Midbrain (tissue), 1 donor: Measurements from ENCODE around the gene MRPL47.
"Not testable (repeated sequence)": the region's sequence is repeated elsewhere in the genome, so short reads cannot be mapped to it uniquely, and the experiment has no call there.

Experiments
- DNase-seq: peaks from one replicate; lab custom pipeline; 2025; lab: John Stamatoyannopoulos, UW

The MRPL47 gene

GRCh38 chr3:179604321-179605078 is at the start of gene MRPL47, which contains the start of gene NDUFB5:
Gene MRPL47 (minus strand): TSS chr3:179604638. CDS start chr3:179604624, 14 bp downstream.
Gene NDUFB5 (plus strand): TSS chr3:179604794. CDS start chr3:179604816, 22 bp downstream.
- peak; percentile 98 for DNase-seq

DNA sequence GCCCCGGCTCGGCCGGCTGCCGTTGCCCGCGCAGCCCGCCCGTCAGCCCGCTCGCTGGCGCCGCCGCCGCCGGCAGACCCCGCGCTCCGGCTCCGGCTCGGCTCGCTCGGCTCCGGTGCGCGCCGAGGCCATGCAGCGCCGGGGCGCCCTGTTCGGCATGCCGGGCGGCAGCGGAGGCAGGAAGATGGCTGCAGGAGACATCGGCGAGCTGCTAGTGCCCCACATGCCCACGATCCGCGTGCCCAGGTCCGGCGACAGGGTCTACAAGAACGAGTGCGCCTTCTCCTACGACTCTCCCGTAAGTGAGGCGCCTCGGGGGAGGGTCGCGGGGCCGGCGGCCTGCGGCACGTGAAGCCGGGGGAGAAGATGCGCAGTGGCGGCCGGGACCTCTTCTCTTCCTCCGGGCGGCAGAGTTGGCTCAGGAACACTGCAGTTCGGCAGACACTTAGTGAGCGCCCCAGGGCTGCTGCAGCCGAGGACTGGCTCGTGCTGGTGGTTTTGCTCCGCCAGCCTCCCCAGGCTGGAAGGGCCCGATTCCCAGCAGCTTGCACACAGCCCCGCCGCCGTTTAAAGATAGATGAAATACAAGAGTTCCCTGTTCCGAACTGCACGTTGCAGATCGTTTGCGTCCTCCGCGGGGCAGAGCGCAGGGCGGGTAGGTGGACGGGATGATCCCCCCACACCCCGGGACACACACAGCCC is 48.8 kb upstream of the MRPL47 start:
- peak; percentile 75 for DNase-seq

GRCh38 chr3:179652447-179653095 is 48.1 kb upstream of the MRPL47 start, which contains the start of gene USP13:
Gene USP13 (plus strand): TSS chr3:179653040. CDS start chr3:179653226, 186 bp downstream.
- DNase-seq, result peak; percentile 85

- DNase-seq, result no peak
These were observed 47.4 kb upstream of the MRPL47 start for GRCh38 chr3:179651687-179652446.

DNA sequence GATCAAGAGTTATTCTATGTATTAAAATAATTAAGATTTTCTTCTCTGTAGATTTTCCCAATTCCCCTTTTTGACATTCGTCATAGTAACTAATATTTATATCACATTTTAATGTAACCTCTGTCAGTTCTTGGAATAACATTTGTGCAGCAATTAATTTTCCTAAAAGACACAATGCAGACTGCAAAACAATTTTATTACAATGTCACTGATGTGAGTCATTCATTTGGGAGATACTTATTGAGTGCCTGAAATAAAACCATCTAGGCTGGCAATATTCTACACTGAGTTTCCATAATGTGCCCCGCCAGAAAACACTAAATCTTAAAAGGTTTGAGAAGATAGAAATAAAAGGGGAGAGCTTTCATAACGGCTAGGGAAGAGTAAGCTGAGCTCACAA is 41.7 kb upstream of the MRPL47 start:
- no peak for DNase-seq

GRCh38 chr3:179643837-179644236 is 39.4 kb upstream of the MRPL47 start:
- not testable (repeated sequence) for DNase-seq

DNA sequence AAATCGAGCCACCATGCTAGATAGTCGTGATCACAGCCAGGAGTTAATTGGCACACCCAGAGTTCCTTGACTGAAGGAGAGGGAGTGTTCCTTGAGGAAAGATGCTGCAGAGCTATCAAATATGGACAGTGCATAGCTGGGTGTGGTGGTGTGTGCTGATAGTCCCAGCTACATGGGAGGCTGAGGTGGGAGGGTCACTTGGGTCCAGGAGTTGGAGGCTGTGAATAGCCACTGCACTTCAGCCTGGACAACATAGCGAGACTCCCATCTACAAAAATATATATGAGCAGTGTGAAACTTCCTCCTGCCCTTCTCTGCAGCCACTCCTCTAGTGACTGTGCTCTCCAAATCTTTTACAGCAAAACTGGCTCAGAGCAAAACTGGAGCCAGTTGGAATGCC is 38.4 kb upstream of the MRPL47 start:
- DNase-seq, result no peak

- no peak for DNase-seq
These were observed 36.0 kb upstream of the MRPL47 start for GRCh38 chr3:179640469-179640868.

GRCh38 chr3:179630753-179631451 is 26.5 kb upstream of the MRPL47 start:
- DNase-seq, result no peak

- DNase-seq, result no peak
These were observed 20.0 kb upstream of the MRPL47 start for GRCh38 chr3:179624451-179624850.

GRCh38 chr3:179622023-179622422 is 17.6 kb upstream of the MRPL47 start:
- DNase-seq, result no peak

- DNase-seq, result no peak
These were observed 11.2 kb upstream of the MRPL47 start for GRCh38 chr3:179615458-179616173.

GRCh38 chr3:179613807-179614206 is 9.4 kb upstream of the MRPL47 start:
- no peak for DNase-seq

DNA sequence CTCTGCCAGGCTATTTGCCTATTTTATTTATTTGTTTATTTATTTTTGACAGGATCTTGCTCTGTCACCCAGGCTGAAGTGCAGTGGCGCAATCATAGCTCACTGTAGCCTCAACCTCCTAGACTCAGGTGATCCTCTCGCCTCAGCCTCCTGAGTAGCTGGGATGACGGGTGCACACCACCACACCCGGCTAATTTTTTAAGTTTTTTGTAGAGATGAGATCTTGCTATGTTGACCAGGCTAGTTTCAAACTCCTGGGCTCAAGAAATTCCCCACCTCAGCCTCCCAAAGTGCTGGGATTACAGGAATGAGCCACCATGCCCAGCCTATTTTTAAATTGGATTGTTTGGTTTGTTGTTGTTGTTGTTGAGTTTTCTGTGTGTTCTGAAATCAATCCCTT is 5.6 kb upstream of the MRPL47 start:
- DNase-seq, result no peak

GRCh38 chr3:179608931-179609720 is 4.7 kb upstream of the MRPL47 start:
- DNase-seq, result no peak

DNA sequence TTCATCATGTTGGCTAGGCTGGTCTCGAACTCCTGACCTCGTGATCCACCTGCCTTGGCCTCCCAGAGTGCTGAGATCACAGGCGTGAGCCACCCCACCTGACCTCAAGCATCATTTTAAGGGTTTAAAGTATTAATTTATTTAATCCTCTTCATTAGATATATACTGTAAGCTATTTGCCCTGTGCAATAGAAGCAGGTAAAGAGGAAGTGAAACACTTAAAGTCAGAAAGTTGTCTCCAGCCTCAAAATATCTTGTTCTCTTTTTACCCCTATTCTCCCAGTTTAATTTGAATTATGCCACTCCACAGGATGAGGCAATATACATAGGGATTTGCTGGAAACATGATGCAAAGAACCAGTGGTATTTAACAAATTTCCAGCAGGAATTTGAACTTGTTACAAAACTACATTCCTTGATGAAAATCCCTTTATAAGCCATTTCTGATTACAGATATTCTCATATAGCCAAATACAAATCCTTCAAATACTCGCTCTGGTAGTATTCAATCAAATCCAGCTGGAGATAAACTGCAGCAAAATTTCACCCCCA is 2.2 kb upstream of the MRPL47 start:
- DNase-seq, result no peak

- no peak for DNase-seq
These were observed 607 bp downstream of the MRPL47 start for GRCh38 chr3:179603831-179604230.

DNA sequence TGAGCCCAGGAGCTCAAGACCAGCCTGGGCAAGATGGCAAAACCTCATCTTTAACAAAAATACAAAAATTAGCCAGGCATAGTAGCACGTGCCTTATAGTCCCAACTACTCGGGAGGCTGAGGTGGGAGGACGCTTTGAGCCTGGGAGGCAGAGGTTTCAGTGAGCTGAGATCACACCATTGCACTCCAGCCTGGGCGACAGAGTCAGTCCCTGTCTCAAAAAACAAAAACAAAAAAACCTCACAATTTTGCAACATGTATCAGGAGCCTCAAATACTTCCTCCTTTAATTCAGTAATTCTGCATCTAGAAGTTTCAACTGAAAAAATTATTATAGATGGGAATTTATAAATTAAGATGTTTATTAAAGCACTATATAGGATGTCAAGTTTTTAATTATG is 1.1 kb downstream of the MRPL47 start:
- no peak for DNase-seq

DNA sequence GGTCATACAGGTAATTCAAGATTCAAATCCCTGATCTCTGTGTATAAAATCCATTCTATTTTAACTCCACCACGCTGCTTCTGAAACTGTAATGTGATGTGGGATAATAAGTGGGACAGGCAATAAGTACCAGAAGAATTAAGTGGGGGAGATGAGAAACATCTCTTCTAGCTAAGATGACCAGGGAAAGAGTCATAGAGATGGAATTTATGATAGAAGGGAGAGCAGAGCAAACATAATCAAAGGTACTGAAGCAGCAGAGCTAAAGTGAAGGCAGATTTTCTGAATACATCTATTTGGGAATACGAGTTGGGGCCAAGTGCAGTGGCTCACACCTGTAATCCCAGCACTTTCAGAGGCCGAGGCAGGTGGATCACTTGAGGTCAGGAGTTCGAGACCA is 4.9 kb downstream of the MRPL47 start:
- no peak for DNase-seq

GRCh38 chr3:179591313-179591712 is 13.1 kb downstream of the MRPL47 start:
- DNase-seq, result no peak
